Fibroblast of skin of right quadriceps (primary cell): ENCODE data around the gene BCAN.

ENCODE experiments used
- DNase-seq: peaks from one replicate; pipeline ENCODE4 v3.0.0-alpha.2; 2013

Gene BCAN

GRCh38 chr1:156680056-156680455, 38.1 kb downstream of the BCAN start:
- no peak for DNase-seq

- no peak for DNase-seq
Measured at GRCh38 chr1:156681196-156681960, 39.5 kb downstream of the BCAN start.

GRCh38 chr1:156682166-156682890, 40.4 kb downstream of the BCAN start:
- DNase-seq = no peak

- peak; percentile 61 for DNase-seq
Measured at GRCh38 chr1:156684227-156684782, 42.4 kb downstream of the BCAN start.

DNA sequence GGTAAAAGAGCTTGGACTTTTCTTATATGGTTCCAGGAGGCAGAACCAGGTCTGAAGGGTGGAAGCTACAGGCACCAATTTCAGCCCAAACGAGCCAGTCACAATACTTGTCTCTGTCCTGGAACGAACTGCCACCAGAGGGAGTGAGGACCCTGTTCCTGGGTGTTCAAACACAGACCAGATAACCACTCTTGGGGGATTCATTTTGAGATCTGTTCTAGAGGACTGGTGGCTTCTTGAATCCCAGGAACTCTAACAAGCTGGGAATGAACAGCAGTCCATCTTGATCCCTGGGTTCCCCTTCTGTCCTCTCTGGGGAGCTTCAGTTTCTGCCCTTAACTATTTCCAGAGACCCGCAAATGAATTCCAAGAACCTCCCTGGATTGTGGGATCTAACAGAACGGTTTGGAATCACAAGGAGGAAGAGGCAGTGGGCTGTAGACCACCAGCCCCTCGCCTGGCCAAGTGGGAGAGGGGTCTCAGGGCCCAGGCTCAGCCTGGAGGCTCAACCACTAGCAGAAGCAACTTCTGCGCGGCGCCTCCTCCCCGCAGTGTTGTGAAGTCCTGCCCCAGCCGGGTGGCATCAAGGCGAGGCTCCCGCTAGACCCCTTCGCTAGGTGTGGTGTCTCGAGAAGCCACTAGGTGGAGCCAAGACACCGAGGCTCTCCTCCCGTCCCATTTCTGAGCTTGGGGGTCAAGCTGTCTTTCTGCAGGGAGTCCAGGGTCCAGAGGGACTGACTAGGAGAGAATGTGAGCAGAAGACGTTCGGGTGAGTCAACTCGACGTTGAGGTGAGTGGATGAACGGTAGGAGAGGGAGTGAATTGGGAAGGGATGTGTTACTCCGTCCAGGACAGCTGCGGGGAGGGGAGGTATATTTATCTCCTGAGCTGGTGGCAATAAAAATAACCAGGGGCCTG, 47.4 kb downstream of the BCAN start:
- DNase-seq = peak; percentile 85

DNA sequence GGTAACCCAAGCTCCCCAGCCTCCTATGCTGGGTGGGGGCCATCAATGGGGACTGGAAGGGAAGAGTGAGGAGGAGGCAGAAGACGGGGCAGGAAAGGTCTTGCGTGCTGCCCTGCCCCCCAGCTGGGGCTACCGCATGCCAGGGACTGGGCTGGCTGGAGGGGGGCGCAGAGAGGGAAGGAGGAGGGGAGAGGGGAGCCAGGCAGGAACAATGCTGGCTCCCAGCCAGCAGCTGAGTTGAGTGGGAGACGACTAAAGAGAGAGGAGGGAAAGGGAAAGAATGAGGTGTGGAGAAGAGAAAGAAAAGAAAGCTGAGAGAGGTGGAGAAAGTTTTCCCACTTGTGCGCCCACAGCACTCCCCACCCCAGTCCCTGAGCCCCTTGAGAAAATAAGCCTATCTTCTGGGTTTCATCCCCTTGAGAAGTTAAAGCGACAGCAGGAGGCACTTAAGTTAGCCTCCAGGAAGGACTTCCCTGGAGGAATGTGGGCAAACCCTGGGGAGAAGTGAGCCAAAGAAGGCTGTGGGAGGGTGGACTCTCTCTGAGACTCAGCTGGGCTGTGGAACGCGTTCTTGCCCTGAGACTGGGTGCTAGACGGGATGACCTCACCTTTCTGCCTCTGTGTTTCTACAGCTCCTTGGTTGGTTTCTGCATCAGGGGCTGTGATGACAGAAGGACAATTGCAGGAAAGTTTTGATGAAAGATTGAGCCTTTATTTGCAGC, 48.2 kb downstream of the BCAN start:
- DNase-seq = no peak

DNA sequence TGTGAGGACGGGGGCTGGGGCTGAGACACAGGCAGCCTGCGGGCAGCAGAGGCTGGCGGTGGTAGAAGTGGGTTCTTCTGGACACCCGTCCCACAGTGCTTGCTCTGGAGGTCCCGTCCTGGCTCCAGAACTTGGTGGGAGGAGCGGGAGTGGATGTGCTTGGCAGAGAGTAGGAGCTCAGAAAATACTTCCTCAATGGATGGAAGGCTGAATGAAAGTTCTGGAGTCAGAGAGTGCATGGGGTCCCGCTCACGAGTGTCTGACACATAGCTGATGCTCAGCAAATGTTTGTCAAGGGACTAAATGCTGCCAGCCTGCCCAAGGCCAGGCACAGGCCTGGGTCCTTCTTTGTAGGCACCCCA, 48.7 kb downstream of the BCAN start:
- no peak for DNase-seq

DNA sequence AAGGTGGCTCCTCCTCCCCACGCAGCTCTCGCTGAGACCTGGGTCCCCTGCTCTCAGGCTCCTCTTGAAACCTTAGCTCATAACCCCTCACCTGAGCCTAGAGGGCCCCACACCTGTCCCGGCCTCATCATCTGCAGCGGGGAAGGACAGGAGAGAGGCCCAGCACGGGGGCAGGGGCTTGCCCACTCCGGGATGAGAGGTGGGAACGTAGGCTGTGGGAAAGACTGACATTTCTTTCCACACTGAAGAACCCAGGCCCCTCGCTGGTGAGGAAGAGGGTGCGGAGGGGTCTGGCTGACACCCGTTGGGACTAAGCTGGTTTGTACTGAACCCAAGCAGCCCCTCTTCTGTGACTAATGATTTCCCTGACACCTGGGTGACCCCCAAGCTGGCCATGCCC, 49.3 kb downstream of the BCAN start:
- no peak for DNase-seq

DNA sequence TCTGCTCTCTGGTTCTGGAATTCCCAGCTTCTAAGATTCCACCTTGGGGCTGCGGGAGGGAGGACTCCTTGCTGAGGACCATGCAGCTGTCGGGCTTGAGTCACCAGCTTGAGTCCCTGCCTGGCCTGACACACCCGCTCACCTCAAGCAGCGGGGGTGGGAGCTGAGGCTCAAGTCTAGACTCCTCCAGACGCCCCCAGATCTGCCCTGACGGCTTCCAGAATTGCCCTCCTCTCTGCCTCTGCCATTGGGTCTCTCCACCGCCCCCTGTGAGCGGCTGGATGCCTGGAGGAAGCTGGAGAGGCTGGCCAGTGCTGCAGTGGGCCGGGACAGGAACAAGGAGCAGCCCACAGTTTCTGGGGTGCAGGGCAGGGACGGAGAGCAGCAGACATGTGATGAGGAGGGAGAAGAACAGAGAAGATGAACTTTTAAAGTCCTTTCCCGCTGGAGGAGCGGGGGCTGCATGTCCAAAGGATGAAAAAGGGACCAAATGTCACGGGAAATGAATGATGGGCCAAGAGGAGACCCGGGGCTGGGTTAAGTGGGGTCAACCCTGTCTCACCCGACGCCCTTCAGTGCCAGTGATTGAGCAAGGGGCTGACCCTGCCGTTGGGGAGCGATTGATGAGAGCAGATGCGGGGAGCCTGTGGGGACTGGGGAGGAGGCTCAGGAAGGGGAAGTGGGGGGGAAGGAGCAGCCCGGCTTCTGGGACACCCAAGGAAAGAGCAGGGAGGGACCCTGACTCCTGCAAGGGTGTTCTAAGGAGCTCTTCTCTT, 49.9 kb downstream of the BCAN start:
- DNase-seq = peak; percentile 52

GRCh38 chr1:156692441-156692924, 50.6 kb downstream of the BCAN start:
- no peak for DNase-seq

DNA sequence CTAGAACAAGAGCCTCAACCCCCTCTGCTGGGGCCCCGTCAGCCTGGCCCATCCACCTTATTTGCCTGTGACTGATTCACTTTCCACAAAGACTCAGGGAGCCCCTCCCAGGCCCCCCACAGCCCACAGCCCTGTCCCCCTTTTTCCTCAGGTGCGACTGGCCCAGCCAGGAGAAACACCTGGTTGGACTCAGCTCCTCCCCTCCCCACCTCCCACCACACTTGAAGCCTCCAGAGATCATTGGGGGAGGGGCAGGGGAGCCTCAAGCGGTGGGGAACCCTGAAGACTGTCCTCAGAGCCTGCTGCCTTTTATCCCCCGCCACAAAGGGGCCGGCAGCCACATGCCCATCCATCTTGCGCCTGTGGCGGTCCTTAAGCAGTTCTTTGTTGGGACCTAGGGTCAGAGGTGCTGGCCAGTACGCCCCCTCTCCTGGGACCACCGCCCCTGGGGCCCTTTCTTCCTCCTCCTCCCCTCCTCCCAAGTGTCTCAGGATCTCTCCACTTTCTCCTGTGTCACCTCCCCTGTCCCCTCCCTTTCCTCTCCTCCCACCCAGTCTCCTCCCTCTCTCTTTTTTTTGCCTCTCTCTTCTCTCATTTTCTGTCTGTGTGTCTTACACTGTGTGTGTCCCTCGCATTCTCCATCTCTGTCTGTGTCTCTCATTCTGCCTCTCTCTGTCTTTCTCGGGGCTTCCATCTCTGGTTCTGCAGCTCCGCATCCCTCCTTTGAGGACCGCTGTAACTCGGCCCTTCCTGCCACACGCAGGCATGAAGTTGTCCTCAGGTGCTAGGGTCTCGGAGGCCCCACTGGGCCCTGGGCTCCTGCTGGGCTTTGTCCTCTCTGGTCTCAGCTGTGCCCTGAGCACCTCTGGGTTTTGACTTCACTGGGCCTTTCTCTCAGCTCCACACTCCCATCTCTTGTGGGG, 51.3 kb downstream of the BCAN start:
- peak; percentile 67 for DNase-seq

GRCh38 chr1:156693848-156694689, 52.2 kb downstream of the BCAN start:
- peak; percentile 44 for DNase-seq

- no peak for DNase-seq
Measured at GRCh38 chr1:156694690-156694962, 52.7 kb downstream of the BCAN start.

DNA sequence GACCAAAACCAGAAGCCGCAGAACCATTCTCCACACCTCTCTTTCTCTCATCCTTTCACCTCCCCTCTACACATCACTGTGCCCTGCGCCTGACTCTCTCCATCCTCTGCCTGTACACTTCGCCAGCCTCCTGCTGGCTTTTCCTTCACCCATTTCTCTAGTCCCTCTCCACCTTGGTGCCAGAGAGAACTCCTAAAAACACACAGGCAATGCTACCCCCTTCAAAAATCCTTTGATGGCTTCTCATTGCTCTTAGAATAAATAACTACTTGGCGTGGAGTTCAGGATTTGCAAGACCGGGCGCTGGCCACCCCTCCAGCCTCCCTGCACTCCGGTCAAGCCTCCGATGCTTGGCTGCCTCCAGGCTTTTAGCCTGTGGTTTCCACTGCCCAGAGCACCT, 54.8 kb downstream of the BCAN start:
- no peak for DNase-seq

DNA sequence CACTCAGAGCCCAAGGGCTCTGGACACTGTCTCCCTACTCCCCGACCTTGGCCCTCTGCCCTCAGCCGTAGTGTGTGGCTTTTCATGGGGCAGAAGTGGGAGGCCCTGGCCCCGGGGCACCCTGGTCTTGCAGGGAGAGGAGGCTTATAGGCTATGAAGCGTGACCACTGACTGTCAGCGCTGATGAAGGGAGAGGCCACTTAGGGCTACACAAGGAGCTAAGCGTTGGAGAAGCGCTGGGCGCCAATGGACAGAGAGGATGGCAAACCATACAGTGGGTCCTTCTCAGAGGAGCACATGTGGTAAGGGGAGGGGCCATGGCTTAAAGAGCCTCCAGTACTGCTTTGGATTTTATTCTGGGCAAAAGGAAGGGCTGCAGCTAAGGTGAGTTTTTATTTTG, 55.6 kb downstream of the BCAN start:
- no peak for DNase-seq

DNA sequence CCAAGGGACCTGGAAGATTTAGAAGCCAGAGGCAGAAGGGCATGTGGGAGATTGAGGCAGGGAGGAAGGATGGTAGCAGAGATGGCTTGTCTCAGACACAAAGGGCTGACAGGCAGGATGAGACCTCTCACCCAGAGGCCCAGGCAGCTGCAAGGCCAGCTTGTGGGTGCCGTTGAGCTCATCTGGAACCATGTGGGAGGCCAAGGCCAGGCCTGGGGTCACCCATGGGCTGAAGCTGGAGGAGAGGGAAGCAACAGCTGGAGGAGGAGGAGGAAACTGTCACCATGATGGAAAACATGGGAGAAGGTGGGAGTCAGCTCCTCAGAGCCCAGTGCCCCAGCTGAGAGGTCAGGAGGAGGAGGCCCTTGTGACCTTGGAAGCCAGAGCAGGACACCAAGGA, 57.1 kb downstream of the BCAN start:
- no peak for DNase-seq

- DNase-seq = no peak
Measured at GRCh38 chr1:156700736-156701531, 59.0 kb downstream of the BCAN start.

DNA sequence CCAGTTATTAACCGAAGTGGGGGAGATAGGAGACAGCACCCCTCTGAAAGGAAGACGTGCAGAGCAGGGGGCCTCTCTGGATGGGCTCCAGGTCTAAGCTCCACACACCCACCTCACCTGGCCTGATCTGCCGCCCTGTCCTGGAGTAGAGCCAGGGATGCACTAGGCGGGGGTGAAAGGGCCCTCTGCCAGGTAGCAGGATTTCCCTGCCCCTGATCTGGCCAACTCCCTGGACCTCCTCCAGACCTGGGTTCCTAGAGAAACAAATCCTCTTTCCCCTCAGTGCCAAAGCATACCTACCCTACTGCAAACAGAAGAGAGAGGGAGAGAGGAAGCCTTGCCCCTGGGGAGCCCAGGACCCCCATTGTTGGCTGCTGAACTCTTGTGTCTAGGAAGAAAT, 61.4 kb downstream of the BCAN start:
- DNase-seq = no peak

GRCh38 chr1:156703741-156704140, 61.8 kb downstream of the BCAN start:
- DNase-seq = peak; percentile 45
